ENCODE data around the gene C12orf43. TPM values are rescaled to one million over a fixed set of nuclear protein-coding genes. Genes with fewer than 3 reads are reported as not detected.

C12orf43 gene
- total RNA-seq, 2 donors from 2014 or later: 21.4 to 26.8 TPM

GRCh38 chr12:120960657-120961056 lies 55.6 kb downstream of the C12orf43 start:
- Histone ChIP-seq H3K9ac (ENCODE audit: extremely low read depth, low read length, poor library complexity, severe bottlenecking) (no peak overlapping the region), H3K27me3 (ENCODE audit: control insufficient read depth, insufficient read depth, low read length, poor library complexity, severe bottlenecking) (no peaks in the 10 kb centered on the region), H3K4me1 (ENCODE audit: control insufficient read depth, insufficient read depth, low read length) (peaks cover 4% of the 10 kb centered on the region), H3K9me3 (ENCODE audit: control insufficient read depth, low read length) (no peaks in the 10 kb centered on the region), H3K36me3 (ENCODE audit: control insufficient read depth, insufficient read depth, low read length) (no peaks in the 10 kb centered on the region), H3K27ac (ENCODE audit: low read depth, low read length) (no peak overlapping the region), H3K4me3 (ENCODE audit: low read length) (no peak overlapping the region)
- H3K4me1 Mint-ChIP-seq: peaks cover 16% of the 10 kb centered on the region
- TF ChIP-seq, protein P1, sequence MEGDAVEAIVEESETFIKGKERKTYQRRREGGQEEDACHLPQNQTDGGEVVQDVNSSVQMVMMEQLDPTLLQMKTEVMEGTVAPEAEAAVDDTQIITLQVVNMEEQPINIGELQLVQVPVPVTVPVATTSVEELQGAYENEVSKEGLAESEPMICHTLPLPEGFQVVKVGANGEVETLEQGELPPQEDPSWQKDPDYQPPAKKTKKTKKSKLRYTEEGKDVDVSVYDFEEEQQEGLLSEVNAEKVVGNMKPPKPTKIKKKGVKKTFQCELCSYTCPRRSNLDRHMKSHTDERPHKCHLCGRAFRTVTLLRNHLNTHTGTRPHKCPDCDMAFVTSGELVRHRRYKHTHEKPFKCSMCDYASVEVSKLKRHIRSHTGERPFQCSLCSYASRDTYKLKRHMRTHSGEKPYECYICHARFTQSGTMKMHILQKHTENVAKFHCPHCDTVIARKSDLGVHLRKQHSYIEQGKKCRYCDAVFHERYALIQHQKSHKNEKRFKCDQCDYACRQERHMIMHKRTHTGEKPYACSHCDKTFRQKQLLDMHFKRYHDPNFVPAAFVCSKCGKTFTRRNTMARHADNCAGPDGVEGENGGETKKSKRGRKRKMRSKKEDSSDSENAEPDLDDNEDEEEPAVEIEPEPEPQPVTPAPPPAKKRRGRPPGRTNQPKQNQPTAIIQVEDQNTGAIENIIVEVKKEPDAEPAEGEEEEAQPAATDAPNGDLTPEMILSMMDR (conservative IDR thresholded peaks at IDR 0.05): no peak
- no peak overlapping the region for H3K4me3 Mint-ChIP-seq
- no peak overlapping the region for H3K27ac Mint-ChIP-seq
- no peaks in the 10 kb centered on the region for H3K36me3 Mint-ChIP-seq (ENCODE audit: low read depth)
- H3K27me3 Mint-ChIP-seq (ENCODE audit: insufficient read depth): peaks cover 3% of the 10 kb centered on the region
- 81 to 87% methylated on average over 5 to 7 of the region's 7 CpGs for WGBS, 2 experiments (ENCODE audit: insufficient coverage in 1 of 2, insufficient read length in 1 of 2)
- no peak for DNase-seq
- no peaks in the 10 kb centered on the region for H3K9me3 Mint-ChIP-seq

GRCh38 chr12:120959111-120959878 lies 57.0 kb downstream of the C12orf43 start:
- DNase-seq: no peak
- H3K4me3 ChIP-seq (ENCODE audit: low read length): no peak overlapping the region
- H3K4me3 Mint-ChIP-seq: no peak overlapping the region
- peaks cover 13% of the 10 kb centered on the region for H3K4me1 Mint-ChIP-seq
- no peaks in the 10 kb centered on the region for H3K27me3 ChIP-seq (ENCODE audit: control insufficient read depth, insufficient read depth, low read length, poor library complexity, severe bottlenecking)
- peaks cover 4% of the 10 kb centered on the region for H3K9me3 Mint-ChIP-seq
- H3K27me3 Mint-ChIP-seq (ENCODE audit: insufficient read depth): peaks cover 3% of the 10 kb centered on the region
- H3K36me3 ChIP-seq (ENCODE audit: control insufficient read depth, insufficient read depth, low read length): no peaks in the 10 kb centered on the region
- H3K36me3 Mint-ChIP-seq (ENCODE audit: low read depth): no peaks in the 10 kb centered on the region
- H3K27ac ChIP-seq (ENCODE audit: low read depth, low read length): no peak overlapping the region
- peaks cover 4% of the 10 kb centered on the region for H3K4me1 ChIP-seq (ENCODE audit: control insufficient read depth, insufficient read depth, low read length)
- no peak overlapping the region for H3K9ac ChIP-seq (ENCODE audit: extremely low read depth, low read length, poor library complexity, severe bottlenecking)
- H3K9me3 ChIP-seq (ENCODE audit: control insufficient read depth, low read length): no peaks in the 10 kb centered on the region
- TF ChIP-seq, protein P1 (conservative IDR thresholded peaks at IDR 0.05): no peak
- WGBS, 2 experiments (ENCODE audit: insufficient coverage in 1 of 2, insufficient read length in 1 of 2): 82 to 93% methylated on average over 4 to 13 of the region's 13 CpGs
- no peak overlapping the region for H3K27ac Mint-ChIP-seq

DNA sequence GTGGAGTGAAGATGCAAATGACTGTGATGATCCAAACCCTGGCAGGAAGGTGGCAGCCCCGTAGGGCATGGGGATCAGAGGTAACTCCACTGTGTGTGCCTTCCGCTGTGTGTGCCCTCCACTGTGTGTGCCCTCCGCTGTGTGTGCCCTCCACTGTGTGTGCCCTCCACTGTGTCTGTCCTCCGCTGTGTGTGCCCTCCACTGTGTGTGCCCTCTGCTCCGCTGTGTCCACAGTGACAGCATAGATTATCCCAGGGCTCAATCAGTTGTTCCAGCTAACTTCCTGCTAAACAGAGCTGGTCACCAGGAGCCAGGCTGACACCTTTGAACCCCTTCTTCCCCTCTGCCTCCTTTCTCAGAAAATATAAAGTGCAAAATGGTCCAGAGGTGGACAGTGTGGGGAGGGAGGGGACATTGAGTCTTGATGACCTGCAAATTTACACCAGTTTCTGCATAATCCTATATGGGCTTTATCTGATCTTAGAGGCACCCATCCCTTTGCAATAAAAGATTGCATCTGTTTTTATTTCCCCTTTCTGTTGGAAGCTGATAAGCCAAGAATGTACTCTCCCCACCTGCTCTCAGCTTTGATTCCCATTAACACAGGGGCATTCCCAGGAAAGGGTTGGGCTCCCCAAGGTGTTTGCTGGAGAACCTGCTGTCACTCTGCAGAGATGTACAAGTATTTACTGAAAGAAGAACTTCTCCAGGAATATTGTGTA lies 59.5 kb downstream of the C12orf43 start:
- Histone ChIP-seq H3K27ac (ENCODE audit: low read depth, low read length) (no peak overlapping the region), H3K4me3 (ENCODE audit: low read length) (no peak overlapping the region), H3K36me3 (ENCODE audit: control insufficient read depth, insufficient read depth, low read length) (no peaks in the 10 kb centered on the region), H3K4me1 (ENCODE audit: control insufficient read depth, insufficient read depth, low read length) (peaks cover 4% of the 10 kb centered on the region), H3K9ac (ENCODE audit: extremely low read depth, low read length, poor library complexity, severe bottlenecking) (no peak overlapping the region), H3K9me3 (ENCODE audit: control insufficient read depth, low read length) (no peaks in the 10 kb centered on the region), H3K27me3 (ENCODE audit: control insufficient read depth, insufficient read depth, low read length, poor library complexity, severe bottlenecking) (no peaks in the 10 kb centered on the region)
- Mint-ChIP-seq H3K27ac (no peak overlapping the region), H3K9me3 (peaks cover 4% of the 10 kb centered on the region), H3K36me3 (ENCODE audit: low read depth) (no peaks in the 10 kb centered on the region), H3K4me3 (no peak overlapping the region), H3K27me3 (ENCODE audit: insufficient read depth) (peaks cover 3% of the 10 kb centered on the region), H3K4me1 (peaks cover 7% of the 10 kb centered on the region)
- TF ChIP-seq, protein P1 (conservative IDR thresholded peaks at IDR 0.05): no peak
- DNase-seq: no peak
- 91 to 97% methylated on average over 4 to 5 of the region's 5 CpGs for WGBS, 2 experiments (ENCODE audit: insufficient coverage in 1 of 2, insufficient read length in 1 of 2)
